ENCODE results near the gene PLB1. TPM values are rescaled to one million over a fixed set of nuclear protein-coding genes. Genes with fewer than 3 reads are reported as not detected.

PLB1 gene
- total RNA-seq, 1 donor from 2014 or later, result 1.9 TPM

DNA sequence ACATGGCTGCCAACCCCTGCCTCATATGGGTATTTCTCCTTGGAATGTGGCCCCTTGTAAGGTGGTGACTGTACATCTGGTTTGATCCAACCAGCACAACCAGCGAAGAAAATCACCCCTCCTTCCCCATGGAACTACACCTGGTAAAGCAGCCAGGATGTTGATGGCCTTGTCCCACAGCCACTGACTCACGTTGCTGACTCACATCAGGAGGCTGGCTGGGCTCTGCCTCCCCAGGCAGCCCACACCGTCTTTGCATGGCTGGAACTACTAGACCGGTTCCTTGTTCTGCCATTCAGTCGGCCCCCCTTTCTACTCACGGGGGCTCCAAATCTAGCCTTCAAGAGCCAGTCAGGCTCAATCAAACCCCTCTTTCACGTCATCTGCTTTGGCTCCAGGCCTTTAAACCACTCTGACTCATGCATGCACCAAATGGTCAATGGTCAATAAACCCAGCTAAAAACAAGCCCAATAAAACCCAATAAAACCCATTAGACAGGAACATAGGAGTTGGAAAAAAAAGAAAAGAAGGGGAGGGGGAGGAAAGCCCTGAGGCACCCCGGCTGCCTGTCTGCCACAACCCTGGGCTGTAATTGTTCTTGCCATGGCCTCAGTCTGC, 114.8 kb downstream of the PLB1 start:
- DNase-seq (ENCODE audit: low spot score), result peak; percentile 46

DNA sequence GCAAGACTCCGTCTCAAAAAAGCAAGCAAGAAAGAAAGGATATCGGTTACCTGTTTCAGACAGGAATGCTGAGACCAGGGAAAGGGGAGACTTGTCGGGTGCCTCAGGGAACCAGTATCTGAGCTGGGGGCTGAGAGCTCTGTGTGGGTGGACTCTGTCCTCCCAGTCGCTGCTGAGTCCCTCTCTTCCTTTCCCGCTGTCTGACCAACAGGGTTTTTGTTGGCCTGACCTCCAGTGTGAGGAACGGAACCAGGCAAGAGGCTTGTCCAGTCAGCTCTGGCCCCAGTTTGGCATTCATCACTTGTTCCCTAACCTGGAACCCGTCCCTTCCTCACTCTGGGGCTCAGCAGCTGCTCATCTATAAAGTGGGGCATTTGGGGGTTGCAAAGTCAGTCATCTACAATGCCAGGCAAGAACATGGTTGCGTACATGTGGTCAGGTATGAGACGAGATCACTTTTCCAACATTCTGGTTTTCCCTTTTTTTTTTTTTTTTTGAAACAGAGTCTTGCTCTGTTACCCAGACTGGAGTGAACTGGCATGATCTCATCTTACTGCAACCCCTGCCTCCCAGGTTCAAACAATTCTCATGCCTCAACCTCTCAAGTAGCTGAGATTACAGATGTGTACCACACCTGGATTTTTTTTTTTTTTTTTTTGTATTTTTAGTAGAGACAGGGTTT, 116.4 kb downstream of the PLB1 start:
- no peak for DNase-seq (ENCODE audit: low spot score)

DNA sequence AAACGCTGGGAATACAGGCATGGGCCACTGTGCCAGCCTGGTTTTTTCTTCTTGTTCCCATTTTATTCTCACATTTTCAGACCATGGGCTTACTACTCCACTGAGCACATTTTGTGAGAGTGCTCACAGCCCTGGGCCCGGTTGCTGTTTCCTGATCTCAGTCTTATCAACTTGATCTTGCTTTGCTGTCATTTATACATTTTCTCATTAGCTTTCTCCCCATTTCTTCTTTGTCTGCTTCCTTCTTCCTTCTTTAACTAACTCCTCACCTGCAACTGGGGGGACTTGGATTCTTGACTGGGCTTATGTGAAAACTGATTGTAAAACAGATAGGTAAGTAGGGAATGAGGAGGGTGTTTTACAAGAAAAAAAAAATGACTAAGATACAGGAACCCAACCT, 117.3 kb downstream of the PLB1 start:
- no peak for DNase-seq (ENCODE audit: low spot score)

DNA sequence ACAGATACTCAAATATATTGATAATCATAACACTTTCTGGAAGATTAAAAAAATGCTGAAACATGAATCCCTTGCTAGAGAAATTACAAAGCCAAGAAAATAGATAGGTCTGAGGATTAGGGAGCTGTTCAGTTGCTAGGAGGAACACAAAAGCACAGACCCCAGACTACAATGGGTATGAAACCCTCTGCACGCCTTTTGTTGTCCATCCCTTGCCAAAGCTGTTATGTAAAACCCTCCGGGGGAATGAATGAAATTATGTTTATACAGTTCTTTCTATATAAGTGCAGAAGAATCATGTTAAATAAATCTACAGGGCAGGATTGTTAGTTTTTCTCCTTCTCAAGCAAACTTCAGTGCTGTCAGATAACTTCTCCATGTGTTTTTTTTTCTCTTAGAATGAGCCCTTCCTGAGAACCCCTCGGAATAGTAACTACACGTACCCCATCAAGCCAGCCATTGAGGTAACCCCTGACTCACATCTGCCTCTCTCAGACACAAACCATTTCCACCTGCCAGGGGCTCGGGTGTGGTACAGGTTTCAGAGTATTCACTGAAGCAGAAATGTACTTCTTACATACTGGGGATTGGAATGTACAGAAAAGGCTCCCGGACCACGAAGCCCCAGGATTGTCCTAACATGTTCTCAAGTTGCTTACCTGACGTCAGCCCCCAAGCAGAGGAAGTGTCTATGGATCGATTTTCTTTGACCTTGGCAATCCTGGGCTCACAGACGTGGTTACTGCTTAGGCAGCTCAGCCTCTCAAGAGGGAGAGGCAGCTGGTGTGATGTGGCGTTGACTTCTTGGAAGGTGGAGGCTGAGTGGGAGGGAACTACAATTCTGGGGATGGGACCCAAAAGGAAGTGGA, 118.0 kb downstream of the PLB1 start:
- DNase-seq (ENCODE audit: low spot score), result peak; percentile 85

DNA sequence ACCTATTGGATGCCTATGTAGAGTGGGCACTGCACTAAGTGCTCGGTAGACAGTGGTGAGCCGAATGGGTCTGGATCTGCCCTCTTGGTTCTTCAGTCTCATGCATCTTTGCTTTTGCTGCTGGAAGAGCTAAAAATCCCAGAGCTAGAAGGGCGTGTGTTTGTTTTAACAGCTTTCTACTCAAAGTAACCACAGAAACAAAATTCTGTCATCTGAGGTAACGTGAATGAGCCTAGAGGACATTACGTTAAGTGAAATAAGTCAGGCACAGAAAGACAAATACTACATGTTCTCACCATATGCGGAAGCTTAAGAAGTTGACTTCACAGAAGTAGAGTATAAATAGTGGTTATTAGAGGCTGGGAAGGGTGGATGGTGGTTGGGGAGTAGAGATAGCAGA, 119.8 kb downstream of the PLB1 start:
- peak; percentile 72 for DNase-seq (ENCODE audit: low spot score)

DNA sequence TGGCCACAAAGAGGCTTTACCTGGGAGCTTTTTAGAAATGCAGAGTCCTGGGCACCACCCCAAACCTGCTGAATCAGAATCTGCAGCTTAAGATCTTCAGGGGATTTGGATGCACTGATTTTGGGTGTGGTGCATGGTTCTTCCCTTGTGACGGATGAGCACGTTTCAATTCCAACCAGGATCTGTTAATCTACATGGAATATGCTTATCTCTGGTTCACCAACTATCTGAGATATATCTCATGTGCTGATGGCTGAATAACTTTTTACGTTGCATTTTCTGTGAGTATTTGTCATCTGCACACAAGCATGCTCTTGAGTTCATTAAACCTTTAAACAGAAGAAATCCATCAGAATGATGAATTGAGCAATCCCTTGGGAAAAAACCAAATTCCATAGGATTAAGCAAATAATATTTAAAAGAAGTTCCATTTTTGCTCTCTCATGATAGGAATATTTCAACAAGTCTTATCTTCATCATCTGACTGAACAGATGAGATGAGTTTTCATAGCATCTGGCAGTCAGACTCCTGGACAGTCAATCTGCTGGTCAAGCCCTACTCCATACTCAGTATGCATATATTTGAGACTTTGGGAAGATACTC, 120.6 kb downstream of the PLB1 start:
- DNase-seq (ENCODE audit: low spot score), result peak; percentile 91

DNA sequence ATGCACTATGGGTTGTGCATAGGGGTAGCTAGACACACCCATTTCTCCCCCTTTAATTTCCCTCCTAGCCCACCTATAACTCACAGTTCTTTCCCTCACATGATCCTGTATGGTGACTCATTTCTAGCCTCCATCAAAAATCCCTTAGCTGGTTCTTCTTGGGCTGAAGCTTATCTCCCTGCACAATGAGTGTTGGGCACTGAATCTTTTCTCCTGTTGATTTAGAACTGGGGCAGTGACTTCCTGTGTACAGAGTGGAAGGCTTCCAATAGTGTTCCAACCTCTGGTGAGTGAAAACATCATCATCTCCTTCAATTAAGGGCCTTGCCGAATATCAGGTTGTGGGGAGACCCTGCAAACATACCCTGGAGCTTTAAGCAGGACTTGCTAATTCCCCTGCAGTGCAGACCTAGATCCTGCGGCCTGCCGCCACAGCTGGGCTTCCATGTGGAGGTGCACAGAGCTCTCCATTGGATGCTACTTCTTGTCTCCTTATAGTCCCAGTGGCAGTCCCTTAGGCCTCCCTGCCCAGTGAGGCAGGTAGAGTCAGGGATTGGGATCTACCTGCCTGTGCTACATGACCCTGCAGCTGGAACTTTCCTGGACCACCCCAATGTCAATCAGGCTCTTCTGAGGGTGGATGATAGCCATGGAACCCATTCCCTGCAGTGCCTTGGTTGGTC, 121.8 kb downstream of the PLB1 start:
- no peak for DNase-seq (ENCODE audit: low spot score)

DNA sequence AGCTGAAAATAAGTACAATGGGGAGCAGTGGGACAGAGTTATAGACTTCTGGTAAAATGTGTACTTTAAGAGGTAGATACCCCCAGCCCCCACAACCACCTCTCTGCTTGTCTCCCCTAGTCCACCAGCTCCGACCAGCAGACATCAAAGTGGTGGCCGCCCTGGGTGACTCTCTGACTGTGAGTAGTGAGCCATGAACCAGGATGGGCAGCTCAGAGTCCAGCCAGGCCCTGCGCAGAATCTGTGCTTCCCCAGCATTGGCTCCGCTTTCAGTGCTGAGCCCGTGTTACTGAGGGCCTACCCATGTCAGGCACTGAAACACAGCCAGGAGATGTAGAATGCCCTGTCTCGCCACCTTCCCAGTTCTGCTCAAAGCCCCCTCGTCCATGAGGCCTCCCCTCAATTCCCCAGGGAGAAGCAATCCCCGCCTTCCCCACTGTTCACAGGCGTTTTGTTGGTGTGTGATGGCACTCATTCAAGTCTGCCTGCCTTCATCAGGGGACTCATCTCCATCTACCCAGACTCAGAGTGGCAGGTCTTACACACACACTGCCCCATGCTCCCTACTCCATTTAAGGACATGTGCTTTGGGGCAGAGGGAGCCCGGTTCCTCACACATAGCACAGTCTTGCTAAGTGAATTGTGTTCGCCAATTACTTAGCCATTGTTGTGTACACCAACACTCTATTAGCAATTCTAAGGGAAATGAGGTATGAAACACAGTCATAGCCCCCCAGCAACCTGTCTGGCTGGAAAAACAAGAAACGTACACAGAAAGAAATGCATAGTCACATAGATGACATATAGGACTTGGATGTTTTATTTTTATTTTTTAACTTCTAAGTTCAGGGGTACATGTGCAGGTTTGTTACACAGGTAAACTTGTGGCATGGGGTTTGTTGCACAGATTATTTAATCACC, 122.6 kb downstream of the PLB1 start:
- DNase-seq (ENCODE audit: low spot score), result peak; percentile 39

DNA sequence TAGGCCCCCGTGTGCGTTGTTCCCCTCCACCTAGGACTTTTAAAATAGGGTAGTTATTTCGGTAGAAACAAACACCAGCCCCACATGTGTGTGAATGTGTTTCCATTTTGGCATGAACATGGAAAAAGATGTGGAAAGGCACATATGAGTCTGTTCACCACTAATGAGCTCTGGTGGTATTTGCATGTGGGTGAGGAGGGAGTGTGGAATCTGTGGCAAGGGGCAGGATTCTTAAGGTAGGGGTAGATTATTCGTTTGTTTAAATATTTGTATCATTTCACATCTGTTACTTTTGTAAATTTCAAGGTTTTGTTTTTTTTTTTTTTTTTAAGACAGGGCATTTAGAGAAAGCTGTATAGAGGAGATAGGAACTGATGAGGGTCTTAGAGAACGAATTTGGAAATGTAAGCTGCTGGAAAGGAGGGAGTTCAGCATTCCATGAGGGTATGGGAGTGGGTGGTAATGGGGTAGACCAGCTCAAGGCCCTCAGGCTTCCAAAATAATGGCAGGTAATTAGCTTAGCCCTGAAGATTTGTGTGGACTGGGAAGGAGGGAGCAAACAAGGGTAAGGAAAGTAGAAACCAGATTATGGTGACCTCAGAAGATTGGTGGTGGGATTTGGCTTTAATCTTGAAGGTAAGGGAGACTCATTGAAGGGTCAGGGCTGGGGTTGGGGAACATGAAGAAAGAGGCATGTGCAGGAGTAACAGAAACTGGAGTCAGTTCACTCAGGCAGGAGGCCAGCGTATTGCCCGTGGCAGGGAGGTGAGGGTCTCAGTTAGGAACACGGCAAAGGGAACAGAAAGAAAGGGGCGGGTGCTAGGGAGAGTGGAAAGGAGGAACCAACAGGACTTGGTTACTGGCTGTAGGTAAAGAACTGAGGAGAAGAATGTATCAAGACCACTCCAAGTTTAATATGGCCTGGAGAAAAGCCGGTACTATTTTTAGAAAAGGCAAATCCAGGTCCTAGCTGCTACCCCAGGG, 123.6 kb downstream of the PLB1 start:
- DNase-seq (ENCODE audit: low spot score), result no peak

DNA sequence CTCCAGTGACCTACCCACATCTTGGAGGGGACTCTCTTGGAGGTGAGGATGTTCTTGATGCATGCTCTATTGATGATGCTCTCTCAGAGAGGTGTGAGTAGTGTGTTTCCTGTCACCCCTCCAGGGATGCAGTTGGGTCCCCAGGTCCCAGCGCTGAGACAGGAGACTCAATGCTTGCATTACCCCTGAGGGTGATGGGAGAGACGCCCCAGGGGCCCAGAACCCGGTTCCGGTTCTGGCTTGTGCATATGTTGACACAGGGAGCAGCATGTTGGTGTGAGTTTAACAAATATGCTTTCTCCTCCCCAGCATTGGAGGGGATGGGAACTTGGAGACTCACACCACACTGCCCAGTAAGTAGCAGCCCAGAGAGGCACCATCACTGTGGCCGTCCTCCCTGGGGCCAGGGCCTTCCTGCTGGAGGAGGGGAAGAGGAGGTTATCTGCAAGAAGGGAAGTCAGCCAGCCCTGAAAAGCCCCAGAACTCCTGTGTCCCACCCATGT, 124.5 kb downstream of the PLB1 start:
- no peak for DNase-seq (ENCODE audit: low spot score)

DNA sequence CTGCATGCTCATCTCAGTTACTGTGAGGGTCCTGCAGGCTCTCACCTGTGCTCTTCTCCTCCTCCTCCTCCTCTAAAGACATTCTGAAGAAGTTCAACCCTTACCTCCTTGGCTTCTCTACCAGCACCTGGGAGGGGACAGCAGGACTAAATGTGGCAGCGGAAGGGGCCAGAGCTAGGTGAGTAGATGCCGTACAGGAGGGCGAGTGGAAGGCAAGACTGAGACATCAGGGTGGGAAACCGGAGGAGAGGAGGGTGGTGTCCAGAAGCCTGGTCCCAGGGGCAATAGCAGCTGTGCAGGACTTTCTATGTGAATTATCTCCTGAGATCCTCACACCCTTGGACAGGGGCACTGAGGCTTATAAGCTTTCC, 124.9 kb downstream of the PLB1 start:
- no peak for DNase-seq (ENCODE audit: low spot score)

DNA sequence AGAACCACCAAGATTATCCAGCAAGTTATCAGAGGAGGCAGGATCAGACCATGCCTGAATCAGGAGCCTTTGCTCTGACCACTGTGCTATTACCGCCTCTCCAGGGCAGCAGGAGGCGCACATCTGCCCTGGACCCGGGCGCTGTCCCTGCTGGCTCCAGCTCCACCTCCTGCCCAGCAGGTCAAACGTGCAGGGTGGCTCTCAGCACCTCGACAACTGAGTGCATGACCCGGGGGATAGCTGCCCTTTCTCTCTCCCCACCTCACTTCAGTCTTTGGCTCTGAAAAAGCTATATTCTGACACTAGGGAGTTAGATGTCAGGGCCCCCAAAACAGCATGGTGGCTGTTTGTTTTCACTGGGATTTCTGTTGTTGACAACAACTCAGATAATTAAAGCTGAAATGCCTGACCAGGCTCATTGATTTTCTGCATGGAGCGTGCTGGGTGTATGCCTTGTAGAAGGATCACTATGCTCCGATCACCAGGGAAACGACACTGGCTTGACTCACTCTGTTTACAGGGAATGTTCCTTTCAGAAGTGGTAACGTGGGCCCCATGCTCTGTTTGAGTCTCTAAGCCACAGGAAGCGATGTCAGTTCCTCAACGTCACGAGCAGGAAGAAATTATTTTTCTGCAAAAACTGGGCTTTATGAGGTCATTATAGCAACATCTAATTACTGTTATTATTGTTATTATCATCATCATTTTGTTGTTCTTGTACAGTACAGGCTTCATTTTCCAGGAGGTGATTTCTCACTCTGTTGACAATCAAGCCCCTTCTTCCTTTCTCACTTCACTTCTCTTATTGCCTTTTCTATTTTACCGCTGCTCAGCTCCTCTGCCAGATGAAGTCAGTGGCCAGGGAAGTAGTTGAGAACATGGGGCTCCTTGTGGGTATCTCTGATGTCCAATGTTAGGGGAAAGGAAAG, 125.6 kb downstream of the PLB1 start:
- peak; percentile 96 for DNase-seq (ENCODE audit: low spot score)

DNA sequence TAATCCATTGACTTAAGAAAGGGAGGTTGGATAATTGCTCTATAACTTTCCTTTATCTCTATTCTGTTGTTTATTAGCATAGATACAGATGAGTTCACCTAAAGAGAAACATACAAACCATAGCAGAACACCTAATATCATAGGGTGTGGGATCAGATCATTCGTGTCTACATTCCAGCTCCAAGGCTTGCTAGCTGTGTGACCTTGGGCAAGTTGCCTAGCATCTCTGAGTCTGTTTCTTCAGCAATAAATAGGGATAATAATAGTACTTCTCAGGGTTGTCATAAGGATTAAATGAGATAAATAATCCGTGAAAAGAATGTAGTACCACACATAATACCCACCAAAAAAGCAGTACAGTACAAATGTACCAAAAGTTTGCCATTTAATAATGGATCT, 126.2 kb downstream of the PLB1 start:
- no peak for DNase-seq (ENCODE audit: low spot score)

DNA sequence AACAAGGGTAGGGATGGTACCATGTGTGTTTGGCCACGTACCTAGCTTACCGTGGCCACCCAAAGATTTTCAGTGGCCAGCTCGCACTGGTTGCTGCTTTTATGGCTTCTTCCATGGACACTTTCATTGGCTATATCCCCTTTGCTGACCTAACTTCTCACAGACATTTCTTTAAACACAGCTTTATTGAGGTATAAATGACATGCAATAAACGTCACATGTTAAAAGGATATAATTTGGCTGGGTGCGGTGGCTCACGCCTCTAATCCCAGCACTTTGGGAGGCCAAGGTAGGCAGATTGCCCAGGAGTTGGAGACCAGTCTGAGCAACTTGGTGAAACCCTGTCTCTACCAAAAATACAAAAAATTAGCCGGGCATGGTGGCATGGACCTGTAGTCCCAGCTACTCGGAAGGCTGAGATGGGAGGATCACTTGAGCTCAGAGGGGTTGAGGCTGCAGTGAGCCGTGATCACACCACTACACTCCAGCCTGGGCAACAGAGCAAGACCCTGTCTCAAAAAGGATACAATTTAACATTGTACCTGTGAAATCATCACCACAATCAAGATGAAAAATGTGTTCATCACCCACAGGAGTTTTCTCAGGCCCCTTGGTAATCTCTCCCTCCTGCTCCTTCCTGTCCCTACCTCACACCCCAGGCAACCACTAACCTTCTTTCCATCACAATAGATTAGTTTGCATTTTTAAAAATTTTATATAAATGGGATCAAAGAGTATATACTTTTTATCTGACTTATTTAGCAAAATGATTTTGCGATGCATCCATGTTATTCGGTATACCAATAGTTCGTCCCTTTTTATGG, 127.9 kb downstream of the PLB1 start:
- DNase-seq (ENCODE audit: low spot score), result no peak

DNA sequence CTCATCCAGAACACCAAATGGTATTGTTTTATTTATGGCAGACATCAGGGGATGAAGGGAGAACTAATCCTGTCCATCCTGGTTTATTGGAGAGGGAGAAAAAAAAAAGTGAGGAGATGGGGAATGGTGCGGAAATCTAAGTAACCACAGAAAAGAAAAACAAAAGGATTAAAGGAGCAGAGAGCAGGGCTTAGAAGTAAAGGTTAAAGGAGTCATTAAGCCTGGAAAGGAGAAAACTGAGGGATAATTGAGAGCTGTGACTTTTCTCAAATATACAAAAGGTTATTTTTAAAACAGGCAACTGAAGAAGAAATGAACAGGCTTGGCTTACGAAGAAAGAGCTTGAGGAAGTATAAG, 128.6 kb downstream of the PLB1 start:
- DNase-seq (ENCODE audit: low spot score), result no peak

DNA sequence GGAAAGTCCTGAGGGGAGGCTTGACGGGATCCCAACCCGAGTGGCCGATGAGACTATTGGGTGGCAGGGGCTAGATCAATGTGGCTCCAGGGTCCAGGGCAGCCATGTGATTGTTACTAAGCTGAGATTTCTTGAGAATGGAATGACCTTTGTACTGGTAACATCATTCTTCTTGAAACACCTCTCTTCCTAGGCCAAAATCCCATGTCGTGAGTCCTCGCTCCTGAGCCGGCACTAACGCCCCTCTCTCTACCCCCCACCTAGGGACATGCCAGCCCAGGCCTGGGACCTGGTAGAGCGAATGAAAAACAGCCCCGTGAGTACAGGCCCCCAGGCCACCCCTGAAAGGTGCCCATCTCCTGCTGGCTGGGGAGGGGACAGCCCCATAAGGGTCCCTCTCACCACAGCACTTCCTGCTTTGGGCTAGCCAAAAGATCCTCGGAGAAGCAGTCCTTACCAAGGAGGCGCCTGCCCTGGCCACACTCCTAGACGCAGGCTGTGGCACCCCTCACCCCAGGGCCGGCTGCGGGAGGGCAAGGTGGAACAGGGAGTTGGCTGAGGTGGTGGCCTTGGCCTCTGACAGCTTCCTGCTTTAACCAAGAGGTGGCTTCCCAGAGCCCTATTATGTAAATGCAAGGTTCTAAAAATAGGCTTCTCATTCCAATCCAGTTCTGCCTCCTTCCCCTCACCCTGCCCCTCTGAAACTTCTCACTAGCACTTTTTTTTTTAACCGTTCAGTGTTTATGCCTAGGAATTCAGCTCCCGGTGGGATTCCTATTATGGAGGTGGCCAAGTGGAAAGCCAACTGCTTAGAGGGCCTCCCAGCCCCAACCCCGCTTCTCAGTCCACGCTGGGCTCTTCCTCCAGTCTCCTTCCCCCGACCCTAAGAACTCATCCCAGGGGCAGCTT, 129.2 kb downstream of the PLB1 start:
- DNase-seq (ENCODE audit: low spot score), result peak; percentile 65
